Stimulated activated CD4-positive, alpha-beta T cell treated with anti-CD3 and anti-CD28 coated beads, Interleukin-12 subunit alpha, Interleukin-12 subunit beta, amount 100 ng/mL, for 24 hours (primary cell): Measurements from ENCODE around the gene GET4.

ENCODE experiments used
- DNase-seq, 2 experiments: peaks; one replicate each; pipeline ENCODE4 v3.0.0-alpha.2; 2020; ENCODE audit warnings: low read depth in 2 of 2

The GET4 gene

DNA sequence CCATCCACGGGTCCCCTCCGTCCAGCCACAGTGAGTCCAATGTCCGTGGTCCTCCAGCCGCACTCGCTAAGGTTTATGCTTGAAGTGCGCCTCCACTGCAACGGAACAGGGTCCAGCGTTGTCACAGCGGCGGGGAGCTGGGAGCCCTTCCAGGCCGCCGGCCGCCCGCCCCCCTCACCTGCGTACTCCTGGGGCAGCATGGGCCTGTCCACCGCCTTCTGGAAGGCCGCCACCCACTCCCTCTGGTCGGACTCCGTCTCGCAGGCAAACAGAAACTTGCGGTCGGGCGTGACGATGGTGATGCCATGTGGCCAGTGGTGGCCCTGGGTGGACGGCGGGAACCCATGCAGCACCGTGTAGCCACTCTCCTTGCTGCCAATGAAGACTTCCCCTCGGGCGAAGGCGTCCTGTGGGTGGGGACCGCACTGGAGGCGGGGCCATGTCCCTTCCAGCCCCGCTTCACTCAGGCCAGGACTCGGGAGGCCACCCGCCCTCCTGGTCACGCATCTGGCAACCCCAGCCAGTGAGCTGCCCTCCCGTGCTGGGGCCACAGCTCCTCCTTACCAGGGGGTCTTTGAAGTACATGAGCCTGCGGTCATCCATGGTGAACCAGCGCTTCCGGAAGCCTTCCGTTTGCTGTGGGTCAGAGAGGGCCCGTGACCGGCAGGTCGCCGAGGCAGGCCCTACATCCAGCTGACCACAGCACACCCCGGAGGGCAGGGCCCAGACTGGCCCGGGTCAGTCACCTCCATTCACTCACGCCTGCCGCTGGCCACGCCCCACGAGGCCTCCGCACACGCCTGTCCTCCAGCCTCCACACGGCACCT is 22.7 kb downstream of the GET4 start:
- no peak for DNase-seq

DNA sequence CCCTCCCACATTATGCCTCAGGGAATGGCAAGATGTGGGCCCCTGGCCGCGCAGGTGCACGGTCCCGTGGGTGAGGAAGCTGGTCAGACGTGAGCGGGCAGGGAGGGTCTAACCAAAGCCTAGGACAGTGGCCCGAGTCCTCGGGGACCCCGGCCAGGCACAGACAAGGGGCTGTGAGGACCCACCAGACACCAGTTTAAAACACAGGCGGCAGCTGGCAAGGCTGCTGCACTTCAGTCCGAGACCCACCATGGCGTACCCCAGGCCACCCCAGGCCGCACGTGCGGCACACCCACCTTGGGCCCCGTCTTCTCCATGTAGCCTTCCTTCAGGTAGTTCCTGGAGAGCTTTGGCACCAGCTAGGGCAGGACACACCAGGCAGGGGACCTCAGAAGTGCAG is 23.5 kb downstream of the GET4 start:
- no peak for DNase-seq

DNA sequence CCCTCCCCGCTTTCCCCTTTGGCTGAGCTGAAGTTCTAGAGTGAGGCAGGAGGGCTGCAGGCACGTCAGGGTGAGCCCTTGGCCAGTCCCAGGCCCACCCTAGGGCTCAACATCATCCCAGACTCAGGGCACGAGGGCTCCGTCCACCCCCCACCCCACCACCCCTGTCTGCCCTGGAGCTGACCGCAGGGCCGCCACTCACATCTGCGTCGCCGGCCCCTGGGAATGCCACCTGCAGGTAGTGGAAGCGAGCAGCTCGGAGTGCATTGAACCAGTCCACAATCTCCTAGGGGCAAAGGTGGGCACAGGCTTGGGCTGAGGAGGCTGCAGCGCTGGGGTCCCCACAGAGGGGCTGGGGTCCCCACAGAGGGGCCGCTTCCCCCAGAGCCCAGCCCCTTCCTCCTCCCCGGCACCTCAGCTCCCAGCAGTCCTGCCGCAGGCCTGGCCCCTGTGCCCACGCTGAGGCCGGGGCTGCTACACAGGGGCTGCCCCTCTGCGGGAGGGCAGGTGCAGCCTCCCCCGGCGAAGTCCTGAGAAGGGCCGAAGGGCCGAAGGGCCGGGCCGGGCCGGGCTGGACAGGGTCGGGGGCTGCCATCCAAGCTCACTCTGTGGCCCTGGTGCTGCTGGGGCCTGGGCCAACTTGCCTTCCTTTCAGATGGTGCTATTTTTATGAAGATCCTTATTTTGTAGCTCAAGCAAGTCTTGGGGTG is 24.1 kb downstream of the GET4 start:
- no peak for DNase-seq

DNA sequence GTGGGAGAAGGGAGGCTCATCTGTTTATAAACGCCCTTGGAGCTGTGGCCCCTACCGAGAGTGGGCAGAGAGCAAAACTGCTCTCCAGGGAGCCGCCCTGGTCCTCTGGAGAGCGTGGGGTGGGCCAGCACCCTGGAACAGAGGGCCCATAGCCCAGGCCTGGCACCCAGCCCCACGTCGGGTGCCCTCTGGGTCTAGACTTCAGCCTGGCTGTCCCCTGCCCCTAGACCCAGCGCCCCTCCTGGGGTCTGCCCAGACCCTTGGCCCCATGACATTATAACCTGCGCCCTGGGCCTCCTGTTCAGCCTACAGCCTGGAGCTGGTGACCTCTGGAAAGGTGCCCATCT is 24.7 kb downstream of the GET4 start:
- DNase-seq: no peak

DNA sequence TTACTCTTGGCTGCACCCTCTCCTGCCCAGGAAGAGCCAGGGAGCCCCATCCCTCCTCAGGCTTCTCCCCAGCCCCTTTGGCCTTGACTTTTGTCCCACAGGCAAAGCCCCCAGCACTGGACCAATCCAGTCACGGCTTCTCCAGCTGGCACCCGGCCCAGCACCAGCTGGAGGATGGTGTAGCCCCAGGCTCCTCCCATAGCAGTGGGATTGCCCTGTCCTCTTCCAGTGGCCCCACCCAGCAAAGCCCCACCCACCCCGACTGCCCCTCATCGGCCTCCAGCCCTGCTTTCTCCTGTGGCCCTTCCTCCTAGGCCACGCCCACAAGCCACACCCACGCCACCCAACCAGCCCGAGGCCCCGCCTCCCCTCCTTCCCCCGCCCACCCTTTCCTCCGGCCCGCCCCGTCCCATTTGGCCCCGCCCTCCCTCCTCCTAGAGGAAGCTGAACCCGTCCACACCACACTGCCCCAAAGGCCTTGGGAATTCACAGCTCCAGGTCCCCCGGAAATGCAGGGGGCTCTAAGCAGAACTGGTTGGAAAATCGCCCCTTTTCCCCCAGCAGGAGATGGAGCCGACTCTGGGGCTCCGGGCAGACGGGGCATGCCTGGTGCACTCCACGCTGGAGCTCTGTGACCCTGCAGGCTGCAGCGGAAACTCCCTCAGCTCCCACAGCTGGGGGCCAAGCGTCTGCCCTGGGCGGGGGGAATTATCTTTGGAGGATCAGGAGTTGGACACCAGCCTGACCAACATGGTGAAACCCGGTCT is 25.2 kb downstream of the GET4 start:
- DNase-seq: peak in 1 of 2 experiments; percentile 57

DNA sequence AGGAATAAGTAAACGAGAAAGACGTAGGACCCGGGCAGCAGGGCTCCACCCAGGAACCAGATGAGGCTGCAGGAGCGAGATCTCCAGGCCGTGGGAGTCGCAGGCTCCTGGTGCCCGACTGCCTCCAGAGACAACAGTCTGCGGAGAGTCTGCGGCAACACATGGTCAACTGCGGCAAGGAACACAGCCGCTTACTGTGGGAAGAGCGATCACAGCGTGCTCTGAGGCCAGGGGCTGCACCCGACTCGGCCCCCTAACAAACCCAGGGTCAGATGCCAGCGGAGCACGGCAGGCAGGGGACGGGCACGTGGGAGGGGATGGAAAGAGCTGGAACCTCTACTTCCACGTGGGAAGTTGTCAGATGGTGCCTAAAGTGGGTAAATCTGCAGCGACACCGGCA is 26.6 kb downstream of the GET4 start:
- no peak for DNase-seq

DNA sequence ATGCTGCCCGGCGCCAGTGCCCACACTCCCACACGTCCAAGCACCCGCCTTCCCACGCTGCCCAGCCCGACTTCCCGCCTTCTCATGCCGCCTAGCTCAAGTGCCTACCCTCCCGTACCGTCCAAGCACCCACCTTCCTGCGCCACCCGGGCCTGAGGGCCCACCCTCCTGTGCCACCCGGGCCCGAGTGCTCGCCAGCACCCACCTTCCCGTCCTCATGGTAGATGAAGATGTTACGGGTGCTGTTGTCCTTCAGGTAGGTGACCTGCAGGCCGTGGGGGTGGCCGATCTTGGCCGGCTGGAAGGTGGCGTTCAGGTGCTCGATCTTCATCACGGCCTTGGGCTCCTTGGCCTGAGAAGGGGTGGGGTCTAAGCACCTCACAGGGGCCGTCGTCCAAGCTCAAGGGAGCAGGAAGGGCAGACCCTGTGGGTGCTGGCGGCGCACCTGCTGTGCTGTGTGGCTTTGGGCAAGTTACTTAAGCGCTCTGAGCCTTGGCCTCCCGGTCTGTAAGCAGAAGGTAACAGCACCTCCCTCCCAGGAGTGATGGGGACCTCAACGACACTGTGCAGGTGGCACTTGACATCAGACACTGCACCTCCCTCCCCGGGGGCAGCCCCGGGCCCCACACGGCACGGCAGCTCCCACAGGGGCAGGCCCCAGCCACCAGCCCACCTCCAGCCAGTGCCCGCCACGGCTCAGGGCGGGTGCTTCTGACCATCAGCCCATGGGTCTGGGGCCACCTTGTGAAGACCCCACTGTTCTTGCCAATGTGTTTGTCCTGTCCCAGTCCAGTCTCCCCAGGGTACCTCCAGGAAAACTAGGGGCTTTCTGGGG is 27.8 kb downstream of the GET4 start:
- no peak for DNase-seq

DNA sequence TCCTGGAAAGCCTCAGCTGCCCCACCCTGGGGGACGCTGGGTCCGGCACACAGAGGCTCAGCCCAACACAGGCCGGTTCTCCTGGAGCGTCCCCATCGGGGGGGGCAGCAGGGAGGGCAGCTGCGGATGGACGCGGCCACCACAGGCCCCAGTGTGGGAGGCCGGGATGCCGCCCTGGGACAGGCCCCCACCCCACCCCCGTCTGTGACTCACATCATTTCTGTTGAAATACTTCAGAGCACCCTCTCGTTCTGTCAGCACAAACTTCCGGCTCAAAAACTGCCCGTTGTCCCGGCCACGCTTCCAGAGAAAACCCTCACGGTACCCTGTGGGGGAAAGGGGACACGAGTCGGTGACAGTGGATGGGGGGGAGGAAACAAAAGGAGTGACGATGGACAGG is 28.5 kb downstream of the GET4 start:
- DNase-seq: no peak

DNA sequence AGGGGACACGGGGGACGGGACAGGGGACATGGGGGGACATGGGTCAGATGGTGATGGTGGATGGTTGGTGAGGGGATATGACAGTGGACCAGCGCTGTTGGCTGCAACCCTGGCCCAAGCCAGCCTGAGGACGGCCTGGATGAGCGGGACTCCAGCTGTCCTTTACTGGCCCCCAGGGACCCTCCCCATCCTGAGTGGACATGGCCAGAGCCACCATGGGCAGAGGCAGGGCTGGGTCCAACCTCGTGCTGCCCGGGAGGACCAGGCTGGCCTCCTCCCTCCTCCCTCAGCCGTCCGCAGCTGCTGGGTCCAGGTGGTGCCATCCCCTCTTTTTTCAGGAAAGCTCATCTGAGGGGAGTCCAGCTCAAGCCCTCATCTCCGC is 30.4 kb downstream of the GET4 start:
- no peak for DNase-seq

DNA sequence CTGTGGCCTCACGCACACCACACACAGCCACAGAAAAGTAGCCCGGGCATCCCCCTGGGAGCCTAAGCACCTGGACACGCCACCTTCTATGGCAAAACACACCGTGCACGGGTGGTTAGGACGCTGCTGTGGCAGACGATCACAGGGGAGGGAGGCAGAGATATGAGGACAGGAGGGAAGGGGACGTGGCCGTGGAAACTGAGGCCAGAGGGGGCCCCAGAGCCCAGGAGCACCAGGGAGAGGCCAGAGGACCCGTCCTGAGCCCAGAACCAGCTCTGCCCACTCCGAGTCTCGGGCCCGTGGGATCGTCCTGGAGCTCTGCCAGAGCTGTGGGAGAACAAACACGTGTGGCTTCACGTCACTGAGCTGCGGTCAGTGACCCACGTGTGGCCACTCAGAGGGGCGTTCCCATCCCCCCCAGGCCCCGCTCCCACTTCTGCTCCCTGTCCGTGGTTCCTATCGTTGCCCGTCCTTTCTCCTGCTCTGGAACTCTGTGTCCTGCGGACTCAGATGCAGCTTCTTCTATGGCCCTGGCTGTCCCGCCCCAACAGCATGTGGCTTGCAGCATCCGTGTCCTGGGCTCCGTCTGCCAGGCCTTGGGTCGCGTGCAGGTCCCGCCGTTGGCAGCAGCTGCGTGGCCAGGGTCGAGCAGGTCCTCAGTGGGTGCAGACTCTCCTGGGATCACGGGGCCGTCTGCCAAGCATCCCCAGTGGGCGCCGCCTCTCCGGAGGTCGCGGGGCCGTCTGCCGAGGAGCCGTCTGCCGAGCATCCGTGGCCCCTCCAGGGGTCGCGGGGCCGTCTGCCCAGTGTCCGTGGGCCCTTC is 31.0 kb downstream of the GET4 start:
- DNase-seq: no peak

DNA sequence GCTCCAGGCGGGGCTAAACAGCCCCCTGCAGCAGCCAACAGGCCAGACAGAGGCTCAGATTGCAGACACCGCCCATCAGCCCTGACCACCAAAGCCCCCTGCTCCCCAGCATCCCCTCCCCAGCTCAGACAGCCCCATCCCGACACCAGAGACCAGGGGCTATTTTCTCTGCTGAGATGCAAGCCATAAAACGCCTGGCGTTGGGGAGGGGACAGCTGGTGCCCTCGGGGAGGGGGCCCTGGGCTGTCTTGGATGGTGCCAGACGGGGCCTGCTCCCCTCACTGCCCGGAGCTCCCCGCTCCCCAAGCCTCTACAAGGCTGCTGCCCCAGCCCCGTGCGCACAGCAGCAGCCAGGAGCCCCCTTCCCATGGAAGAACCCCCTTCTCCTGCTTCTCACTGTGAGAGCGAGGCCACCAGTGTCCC is 31.8 kb downstream of the GET4 start:
- DNase-seq: no peak

DNA sequence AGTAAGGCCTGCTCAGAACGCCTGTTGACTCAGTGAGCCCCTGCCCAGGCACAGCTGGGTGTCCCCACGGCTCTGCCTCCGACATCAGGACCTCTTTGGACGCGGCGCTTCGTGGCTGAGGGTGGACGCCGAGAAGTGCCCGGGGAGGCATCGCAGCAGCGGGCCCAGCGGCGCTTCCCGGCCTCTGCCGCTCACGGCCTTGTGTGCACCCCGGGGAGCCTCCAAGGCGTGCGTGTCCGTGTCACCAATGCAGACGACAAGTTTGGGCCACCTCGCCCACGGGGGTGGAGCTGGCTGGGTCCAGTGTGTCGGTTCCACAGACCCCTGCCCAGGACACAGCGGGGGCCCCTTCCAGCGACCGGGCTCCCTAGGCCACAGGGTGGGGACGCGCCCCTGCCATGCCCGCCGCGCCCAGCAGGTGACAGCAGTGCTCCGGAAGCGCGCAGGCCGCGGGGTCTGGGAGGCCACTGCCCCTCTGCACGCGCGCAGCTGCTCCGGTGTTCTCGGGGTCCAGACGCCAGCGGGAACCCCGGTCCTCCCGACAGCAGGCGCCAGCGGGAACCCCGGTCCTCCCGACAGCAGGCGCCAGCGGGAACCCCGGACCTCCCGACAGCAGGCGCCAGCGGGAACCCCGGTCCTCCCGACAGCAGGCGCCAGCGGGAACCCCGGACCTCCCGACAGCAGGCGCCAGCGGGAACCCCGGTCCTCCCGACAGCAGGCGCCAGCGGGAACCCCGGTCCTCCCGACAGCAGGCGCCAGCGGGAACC is 32.4 kb downstream of the GET4 start:
- DNase-seq: peak in 1 of 2 experiments; percentile 52

DNA sequence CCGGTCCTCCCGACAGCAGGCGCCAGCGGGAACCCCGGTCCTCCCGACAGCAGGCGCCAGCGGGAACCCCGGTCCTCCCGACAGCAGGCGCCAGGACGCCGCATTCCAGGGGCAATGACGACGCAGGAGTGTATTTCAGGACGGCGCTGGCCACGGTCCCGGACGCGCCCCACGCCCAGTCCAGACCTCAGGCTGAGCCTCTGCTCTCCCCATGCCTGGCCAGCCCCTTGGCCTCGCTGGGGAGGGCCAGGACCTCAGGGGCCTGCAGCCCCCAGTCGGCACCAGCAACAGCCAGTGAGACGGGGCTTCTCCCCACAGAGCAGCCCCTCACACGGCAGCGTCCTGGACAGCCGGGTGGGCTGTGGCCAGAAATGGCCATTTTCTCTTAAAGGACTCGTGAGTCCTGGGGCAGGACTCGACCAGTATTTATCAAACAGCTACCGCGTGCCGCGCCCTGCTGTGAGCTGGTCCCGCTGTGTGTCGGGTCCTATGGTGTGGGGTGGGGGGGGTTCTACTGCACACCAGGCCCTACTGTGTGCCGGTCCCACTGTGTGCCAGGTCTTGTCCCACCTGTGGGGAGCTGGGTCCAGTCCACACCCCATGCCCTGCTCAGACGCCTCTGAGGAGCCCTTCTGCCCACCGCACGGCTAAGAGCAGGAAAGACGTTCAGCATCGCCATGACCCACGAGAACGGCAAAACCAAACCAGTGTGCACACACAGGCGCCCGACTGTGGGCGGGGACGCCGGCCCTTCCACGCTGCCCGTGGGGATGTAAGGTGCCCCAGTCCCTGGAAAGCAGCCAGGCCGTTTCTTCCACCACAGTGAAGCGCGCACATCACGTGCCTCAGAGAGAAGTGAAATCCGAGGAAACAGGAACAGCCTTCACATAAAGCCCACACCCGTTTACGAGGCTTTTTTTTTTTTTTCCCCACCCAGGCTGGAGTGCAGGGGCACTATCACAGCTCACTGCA is 33.3 kb downstream of the GET4 start:
- no peak for DNase-seq

DNA sequence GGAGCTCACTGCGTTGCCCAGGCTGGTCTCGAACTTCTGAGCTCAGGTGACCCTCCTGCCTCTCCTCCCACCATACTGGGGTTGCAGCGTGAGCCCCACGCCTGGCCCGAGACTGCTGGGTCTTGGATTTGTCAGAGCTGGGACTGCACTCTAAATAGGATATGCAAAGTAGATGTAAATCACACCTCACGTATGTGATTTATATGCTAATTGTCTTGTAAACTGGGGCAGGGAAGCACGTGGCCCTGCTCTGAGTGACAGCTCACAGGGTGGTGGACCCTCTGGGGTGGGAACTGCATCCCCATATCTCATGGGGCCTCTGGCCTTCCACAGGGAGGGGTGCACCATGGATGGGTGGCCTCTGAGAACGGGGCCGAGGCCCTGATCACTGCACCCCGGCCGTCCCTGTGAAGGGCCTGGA is 34.1 kb downstream of the GET4 start:
- DNase-seq: no peak

DNA sequence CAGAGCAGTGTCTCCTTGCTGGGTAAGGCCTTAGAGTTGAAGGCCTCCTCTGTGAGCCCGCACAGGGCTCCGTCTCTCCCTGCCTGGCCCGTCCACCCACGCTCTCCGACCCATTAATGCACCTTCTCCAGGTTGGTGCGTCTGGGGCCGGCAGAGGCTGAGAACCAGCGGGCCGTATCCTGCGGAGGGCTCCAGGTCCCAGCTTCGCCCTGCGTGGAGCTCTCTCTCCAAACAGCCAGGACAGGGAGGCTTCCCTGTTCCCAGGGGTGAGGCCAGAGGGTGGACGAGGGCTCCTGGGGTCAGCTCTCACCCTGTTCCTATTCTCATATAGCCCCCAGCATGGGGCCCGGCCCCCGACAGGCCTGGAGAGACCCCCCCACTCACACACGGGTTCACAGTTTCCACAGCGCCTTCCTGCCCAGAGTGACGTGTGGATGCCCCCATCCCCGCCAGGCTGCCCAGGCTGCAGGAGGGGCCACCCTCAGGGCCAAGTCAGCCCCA is 34.6 kb downstream of the GET4 start:
- DNase-seq: no peak

DNA sequence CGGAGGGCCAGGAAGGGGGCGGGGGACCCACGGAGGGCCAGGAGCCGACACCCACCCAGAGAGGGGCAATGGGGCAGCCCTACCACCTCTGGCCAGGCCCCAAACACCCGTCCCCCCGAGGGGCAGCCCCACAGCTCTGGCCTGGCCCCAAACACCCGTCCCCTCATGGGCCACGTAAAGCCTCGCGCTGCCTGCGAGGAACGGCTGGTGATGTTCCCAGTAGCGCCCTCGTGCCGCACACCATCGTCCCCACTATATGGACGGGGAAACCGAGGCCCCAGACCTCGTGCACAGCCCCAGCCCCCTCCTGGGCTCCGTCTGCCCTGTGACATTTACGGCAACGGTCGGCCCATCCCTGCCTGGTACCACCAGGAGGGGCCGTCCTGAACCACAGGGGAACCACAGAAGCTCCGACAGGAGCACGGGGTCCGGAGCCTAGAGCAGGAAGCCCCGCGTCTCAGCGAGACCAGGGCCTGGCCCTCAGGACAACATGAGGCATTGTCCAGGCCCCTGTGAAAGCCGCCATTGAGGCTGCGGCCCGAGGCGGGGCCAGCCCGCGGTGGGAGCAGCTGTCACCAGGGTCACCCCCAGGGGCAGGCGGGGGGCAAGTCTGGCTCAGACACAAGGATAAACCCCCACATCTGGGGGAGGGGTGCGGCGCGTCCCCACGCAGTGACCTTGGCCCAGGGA is 35.6 kb downstream of the GET4 start:
- no peak for DNase-seq

DNA sequence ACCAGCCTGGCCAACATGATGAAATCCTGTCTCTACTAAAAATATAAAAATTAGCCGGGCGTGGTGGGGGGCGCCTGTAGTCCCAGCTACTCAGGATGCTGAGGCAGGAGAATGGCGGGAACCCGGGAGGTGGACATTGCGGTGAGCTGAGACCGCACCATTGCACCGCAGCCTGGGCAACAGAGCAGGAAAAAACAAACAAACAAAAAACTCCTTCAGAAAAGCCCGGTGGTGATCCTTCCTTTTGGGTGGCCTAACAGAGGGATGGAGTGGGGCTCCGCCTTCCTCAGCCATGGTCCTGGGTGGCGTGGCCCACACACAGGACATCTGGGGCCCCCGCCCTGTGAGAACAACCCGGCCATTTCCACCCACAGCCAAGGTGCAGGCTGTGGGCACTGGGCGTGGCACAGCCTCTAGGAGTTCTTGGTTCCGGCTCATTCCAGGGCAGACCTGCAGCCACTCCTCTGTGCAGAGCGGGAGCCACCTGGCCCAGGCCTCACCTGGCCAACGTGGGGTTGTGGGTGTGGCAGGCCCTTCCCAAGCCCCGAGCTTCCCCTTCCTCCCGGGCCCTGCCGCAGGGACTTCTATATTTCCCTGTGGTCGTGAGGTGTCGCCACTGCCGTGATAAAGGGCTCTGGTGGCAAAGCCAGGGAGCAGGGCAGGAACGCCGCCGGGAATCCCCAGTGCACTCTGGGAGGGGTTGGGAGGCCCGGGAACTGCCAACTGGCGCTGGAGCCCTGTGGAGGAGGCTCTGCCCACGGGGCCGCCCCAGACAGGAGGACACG is 37.6 kb downstream of the GET4 start:
- no peak for DNase-seq
